H1 (cell line): ENCODE data around the gene PIGL. TPM values are rescaled to one million over a fixed set of nuclear protein-coding genes. Genes with fewer than 3 reads are reported as not detected.

ENCODE experiments used
- KDM1A ChIP-seq: fragments of 200-600, 300-600 bp; sonication (generic); IDR thresholded peaks from 2 replicates; pipeline ENCODE4 v1.7.1; 2016; ENCODE audit warnings: mild to moderate bottlenecking, low read length, borderline replicate concordance
- KDM4A ChIP-seq: IDR thresholded peaks from one replicate; pipeline ENCODE4 v1.7.1; 2012; ENCODE audit warnings: low read depth, mild to moderate bottlenecking, moderate library complexity, low read length, inconsistent platforms; ENCODE audit not compliant: severe bottlenecking
- NANOG ChIP-seq: IDR thresholded peaks from 2 replicates; pipeline ENCODE4 v1.6.1; 2011; ENCODE audit warnings: low read length, low read depth, mild to moderate bottlenecking, inconsistent platforms; ENCODE audit not compliant: insufficient read depth, poor library complexity, severe bottlenecking
- PHF8 ChIP-seq: fragments of 200-600 bp; sonication (generic); conservative IDR thresholded peaks from 2 replicates; pipeline ENCODE4 v1.7.1; 2012; ENCODE audit warnings: low read depth, mild to moderate bottlenecking, inconsistent platforms, low read length, moderate library complexity
- SP1 ChIP-seq: IDR thresholded peaks from 2 replicates; pipeline ENCODE4 v1.6.1; 2011; ENCODE audit warnings: low read depth, low read length
- polyA plus RNA-seq, 7 experiments: library from polyadenylated mRNA; depleted of rRNA in 3 of 7; stranded (reverse) in 5 of 7; unstranded in 2 of 7; fragments of >200 nt in 5 of 7; fragments of 200-250 nt in 2 of 7; gene quantifications; 1 replicate in 5 of 7; 2 replicates in 1 of 7; 4 replicates in 1 of 7; pipeline versions ENCODE4 v1.2.1 to v1.2.3, GENCODE V29; 2011 to 2013; ENCODE audit warnings: missing spikeins in 2 of 7, mixed read lengths in 2 of 7
- total RNA-seq: library from RNA; stranded (reverse); fragmentation: NEBNext Ultra II Directional; extraction: Animal tissue kit (Norgen Biotek cat#: 25700); gene quantifications from 2 replicates; pipeline ENCODE4 v1.2.1, GENCODE V29; 2021
- TF ChIP-seq, protein P1 (sequence below): fragments of 300-600 bp; sonication (generic); IDR thresholded peaks from 2 replicates; pipeline ENCODE4 v1.7.1; 2012; ENCODE audit warnings: low read length, moderate library complexity, mild to moderate bottlenecking, inconsistent platforms; ENCODE audit not compliant: insufficient replicate concordance
- TF ChIP-seq, protein P2 (sequence below): IDR thresholded peaks from 2 replicates; pipeline ENCODE4 v1.6.1; 2012; ENCODE audit warnings: low read length, inconsistent platforms
- TF ChIP-seq, protein P3 (sequence below): IDR thresholded peaks from 2 replicates; pipeline ENCODE4 v1.6.1; 2011; ENCODE audit warnings: low read depth, mild to moderate bottlenecking, low read length; ENCODE audit not compliant: insufficient read depth

Gene PIGL
- total and polyA plus RNA-seq, 2 of the 8 experiments (the other 6 are each of a cell fraction or from before 2014, with no cell fraction given) = 28.4 to 30.8 TPM

GRCh38 chr17:16222406-16222805 lies 5.4 kb downstream of the PIGL start (continued):
- TF ChIP-seq, protein P1, sequence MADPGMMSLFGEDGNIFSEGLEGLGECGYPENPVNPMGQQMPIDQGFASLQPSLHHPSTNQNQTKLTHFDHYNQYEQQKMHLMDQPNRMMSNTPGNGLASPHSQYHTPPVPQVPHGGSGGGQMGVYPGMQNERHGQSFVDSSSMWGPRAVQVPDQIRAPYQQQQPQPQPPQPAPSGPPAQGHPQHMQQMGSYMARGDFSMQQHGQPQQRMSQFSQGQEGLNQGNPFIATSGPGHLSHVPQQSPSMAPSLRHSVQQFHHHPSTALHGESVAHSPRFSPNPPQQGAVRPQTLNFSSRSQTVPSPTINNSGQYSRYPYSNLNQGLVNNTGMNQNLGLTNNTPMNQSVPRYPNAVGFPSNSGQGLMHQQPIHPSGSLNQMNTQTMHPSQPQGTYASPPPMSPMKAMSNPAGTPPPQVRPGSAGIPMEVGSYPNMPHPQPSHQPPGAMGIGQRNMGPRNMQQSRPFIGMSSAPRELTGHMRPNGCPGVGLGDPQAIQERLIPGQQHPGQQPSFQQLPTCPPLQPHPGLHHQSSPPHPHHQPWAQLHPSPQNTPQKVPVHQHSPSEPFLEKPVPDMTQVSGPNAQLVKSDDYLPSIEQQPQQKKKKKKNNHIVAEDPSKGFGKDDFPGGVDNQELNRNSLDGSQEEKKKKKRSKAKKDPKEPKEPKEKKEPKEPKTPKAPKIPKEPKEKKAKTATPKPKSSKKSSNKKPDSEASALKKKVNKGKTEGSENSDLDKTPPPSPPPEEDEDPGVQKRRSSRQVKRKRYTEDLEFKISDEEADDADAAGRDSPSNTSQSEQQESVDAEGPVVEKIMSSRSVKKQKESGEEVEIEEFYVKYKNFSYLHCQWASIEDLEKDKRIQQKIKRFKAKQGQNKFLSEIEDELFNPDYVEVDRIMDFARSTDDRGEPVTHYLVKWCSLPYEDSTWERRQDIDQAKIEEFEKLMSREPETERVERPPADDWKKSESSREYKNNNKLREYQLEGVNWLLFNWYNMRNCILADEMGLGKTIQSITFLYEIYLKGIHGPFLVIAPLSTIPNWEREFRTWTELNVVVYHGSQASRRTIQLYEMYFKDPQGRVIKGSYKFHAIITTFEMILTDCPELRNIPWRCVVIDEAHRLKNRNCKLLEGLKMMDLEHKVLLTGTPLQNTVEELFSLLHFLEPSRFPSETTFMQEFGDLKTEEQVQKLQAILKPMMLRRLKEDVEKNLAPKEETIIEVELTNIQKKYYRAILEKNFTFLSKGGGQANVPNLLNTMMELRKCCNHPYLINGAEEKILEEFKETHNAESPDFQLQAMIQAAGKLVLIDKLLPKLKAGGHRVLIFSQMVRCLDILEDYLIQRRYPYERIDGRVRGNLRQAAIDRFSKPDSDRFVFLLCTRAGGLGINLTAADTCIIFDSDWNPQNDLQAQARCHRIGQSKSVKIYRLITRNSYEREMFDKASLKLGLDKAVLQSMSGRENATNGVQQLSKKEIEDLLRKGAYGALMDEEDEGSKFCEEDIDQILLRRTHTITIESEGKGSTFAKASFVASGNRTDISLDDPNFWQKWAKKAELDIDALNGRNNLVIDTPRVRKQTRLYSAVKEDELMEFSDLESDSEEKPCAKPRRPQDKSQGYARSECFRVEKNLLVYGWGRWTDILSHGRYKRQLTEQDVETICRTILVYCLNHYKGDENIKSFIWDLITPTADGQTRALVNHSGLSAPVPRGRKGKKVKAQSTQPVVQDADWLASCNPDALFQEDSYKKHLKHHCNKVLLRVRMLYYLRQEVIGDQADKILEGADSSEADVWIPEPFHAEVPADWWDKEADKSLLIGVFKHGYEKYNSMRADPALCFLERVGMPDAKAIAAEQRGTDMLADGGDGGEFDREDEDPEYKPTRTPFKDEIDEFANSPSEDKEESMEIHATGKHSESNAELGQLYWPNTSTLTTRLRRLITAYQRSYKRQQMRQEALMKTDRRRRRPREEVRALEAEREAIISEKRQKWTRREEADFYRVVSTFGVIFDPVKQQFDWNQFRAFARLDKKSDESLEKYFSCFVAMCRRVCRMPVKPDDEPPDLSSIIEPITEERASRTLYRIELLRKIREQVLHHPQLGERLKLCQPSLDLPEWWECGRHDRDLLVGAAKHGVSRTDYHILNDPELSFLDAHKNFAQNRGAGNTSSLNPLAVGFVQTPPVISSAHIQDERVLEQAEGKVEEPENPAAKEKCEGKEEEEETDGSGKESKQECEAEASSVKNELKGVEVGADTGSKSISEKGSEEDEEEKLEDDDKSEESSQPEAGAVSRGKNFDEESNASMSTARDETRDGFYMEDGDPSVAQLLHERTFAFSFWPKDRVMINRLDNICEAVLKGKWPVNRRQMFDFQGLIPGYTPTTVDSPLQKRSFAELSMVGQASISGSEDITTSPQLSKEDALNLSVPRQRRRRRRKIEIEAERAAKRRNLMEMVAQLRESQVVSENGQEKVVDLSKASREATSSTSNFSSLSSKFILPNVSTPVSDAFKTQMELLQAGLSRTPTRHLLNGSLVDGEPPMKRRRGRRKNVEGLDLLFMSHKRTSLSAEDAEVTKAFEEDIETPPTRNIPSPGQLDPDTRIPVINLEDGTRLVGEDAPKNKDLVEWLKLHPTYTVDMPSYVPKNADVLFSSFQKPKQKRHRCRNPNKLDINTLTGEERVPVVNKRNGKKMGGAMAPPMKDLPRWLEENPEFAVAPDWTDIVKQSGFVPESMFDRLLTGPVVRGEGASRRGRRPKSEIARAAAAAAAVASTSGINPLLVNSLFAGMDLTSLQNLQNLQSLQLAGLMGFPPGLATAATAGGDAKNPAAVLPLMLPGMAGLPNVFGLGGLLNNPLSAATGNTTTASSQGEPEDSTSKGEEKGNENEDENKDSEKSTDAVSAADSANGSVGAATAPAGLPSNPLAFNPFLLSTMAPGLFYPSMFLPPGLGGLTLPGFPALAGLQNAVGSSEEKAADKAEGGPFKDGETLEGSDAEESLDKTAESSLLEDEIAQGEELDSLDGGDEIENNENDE = no peak
- TF ChIP-seq, protein P2, sequence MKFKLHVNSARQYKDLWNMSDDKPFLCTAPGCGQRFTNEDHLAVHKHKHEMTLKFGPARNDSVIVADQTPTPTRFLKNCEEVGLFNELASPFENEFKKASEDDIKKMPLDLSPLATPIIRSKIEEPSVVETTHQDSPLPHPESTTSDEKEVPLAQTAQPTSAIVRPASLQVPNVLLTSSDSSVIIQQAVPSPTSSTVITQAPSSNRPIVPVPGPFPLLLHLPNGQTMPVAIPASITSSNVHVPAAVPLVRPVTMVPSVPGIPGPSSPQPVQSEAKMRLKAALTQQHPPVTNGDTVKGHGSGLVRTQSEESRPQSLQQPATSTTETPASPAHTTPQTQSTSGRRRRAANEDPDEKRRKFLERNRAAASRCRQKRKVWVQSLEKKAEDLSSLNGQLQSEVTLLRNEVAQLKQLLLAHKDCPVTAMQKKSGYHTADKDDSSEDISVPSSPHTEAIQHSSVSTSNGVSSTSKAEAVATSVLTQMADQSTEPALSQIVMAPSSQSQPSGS = no peak
- no peak for TF ChIP-seq PHF8
- no peak for TF ChIP-seq KDM1A
- TF ChIP-seq NANOG = no peak
- TF ChIP-seq SP1 = no peak
- TF ChIP-seq, protein P3, sequence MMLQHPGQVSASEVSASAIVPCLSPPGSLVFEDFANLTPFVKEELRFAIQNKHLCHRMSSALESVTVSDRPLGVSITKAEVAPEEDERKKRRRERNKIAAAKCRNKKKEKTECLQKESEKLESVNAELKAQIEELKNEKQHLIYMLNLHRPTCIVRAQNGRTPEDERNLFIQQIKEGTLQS = no peak
- no peak for TF ChIP-seq KDM4A
